Measurements from ENCODE around the gene NEK9.
"Not testable (repeated sequence)": the region's sequence is repeated elsewhere in the genome, so short reads cannot be mapped to it uniquely, and the experiment has no call there.

NEK9 gene

DNA sequence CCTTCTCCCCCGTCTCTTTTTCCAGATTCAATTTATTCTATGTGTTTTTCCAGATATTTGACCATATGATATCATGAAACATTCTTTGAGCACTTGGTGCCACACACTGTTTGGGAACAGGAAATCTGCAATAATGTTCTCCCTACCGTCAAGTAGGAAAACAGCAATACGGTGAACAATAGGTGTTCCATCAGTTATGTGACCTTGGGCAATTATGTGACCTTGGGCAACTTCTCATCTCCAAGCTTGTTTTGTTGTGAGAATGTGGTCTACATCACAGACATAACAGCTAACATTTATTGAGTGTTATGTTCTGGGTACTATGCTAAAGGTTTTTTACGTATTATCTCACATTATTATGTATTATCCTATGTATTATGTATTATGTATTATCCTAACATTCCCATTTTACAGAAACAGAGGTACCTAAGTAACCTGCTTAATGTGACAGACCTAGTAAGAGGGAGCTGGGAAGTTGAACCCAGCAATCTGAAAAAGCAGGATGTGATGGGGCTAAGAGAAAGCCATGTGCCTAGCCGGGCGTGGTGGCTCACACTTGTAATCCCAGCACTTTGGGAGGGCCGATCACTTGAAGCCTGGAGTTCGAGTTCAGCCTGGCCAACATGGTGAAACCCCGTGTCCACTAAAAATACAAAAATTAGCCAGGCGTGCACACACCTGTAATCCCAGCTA, 1.2 kb upstream of the NEK9 start:
- H3K27ac ChIP-seq (ENCODE audit: low read depth, low read length) = no peak overlapping the region
- no peak overlapping the region for H3K9ac ChIP-seq (ENCODE audit: low read length)
- H3K9me3 ChIP-seq (ENCODE audit: control insufficient read depth, insufficient read depth, low read depth, low read length) = no peaks in the 10 kb centered on the region
- H3K4me3 ChIP-seq (ENCODE audit: low read depth, low read length) = peak overlapping the region; percentile 83
- H3K4me1 ChIP-seq (ENCODE audit: control insufficient read depth, insufficient read depth, low read length) = peaks cover 10% of the 10 kb centered on the region; the same call in 1 of the 2 replicates
- no peaks in the 10 kb centered on the region for H3K27me3 ChIP-seq (ENCODE audit: control insufficient read depth, insufficient read depth, low read length)
- H3K36me3 ChIP-seq (ENCODE audit: control insufficient read depth, insufficient read depth, low read length) = peaks cover 4% of the 10 kb centered on the region; the same call in 1 of the 2 replicates

DNA sequence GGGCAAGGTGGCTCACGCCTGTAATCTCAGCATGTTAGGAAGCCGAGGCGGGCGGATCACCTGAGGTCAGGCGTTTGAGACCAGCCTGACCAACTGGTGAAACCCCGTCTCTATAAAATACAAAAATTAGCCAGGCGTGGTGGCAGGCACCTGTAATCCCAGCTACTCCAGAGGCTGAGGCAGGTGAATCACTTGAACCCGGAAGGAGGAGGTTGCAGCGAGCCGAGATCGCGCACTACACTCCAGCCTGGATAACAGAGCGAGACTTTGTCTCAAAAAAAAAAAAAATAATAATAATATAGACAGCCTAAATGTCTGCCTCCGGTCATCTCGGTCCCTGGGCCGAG, 599 bp upstream of the NEK9 start:
- not testable (repeated sequence) for H3K4me1 ChIP-seq (ENCODE audit: control insufficient read depth, insufficient read depth, low read length); H3K9me3 ChIP-seq (ENCODE audit: control insufficient read depth, insufficient read depth, low read depth, low read length); H3K36me3 ChIP-seq (ENCODE audit: control insufficient read depth, insufficient read depth, low read length); H3K27me3 ChIP-seq (ENCODE audit: control insufficient read depth, insufficient read depth, low read length)
- Histone ChIP-seq H3K27ac (ENCODE audit: low read depth, low read length) (peak overlapping the region; percentile 70), H3K9ac (ENCODE audit: low read length) (peak overlapping the region; percentile 96), H3K4me3 (ENCODE audit: low read depth, low read length) (peak overlapping the region; percentile 83)

DNA sequence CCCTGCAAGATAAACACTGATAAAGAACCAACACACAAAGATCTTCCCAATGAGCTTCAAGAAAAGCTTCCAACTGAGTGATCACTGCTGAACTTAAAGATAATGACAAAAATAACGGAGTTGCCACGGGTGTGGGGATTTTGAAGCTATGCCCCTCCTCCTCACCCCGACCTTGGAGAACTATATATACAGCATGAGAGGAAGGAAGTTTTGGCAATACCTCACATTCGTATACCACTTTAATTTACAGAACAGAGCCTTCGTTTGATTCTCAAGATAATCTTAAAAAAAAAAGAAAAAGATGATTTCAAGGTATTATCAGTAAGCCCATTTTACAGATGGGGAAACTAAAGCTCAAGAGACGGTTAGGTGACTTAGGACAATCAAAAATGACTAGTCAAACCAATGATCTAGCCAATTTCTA, 715 bp downstream of the NEK9 start:
- peak overlapping the region; percentile 96 for H3K9ac ChIP-seq (ENCODE audit: low read length)
- H3K9me3 ChIP-seq (ENCODE audit: control insufficient read depth, insufficient read depth, low read depth, low read length) = no peaks in the 10 kb centered on the region
- H3K27me3 ChIP-seq (ENCODE audit: control insufficient read depth, insufficient read depth, low read length) = no peaks in the 10 kb centered on the region
- H3K4me1 ChIP-seq (ENCODE audit: control insufficient read depth, insufficient read depth, low read length) = peaks cover 10% of the 10 kb centered on the region; the same call in 1 of the 2 replicates
- peaks cover 4% of the 10 kb centered on the region; the same call in 1 of the 2 replicates for H3K36me3 ChIP-seq (ENCODE audit: control insufficient read depth, insufficient read depth, low read length)
- peak overlapping the region; percentile 70; the same call in 1 of the 2 replicates for H3K27ac ChIP-seq (ENCODE audit: low read depth, low read length)
- H3K4me3 ChIP-seq (ENCODE audit: low read depth, low read length) = peak overlapping the region; percentile 83

DNA sequence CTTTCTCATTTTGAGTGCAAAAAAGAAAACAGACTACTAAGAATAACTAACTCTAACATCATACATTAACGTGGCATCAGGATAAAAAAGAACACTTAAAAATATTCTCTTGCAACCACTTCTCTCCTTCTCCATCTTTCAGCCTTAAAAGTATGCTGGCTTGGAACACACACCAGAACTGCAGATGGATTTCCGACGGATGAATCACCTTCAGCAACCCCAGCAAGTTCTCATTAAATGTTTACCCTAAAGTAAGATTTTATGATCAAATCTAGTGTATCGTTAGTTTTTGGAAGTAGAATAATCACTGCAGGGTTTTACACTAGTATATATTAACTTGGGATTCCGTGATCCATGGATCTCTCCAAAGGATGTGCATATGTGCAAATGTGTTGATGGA, 1.2 kb downstream of the NEK9 start:
- Histone ChIP-seq H3K4me3 (ENCODE audit: low read depth, low read length) (peak overlapping the region; percentile 83), H3K36me3 (ENCODE audit: control insufficient read depth, insufficient read depth, low read length) (peaks cover 5% of the 10 kb centered on the region), H3K9ac (ENCODE audit: low read length) (peak overlapping the region; percentile 96), H3K4me1 (ENCODE audit: control insufficient read depth, insufficient read depth, low read length) (peaks cover 10% of the 10 kb centered on the region; the same call in 1 of the 2 replicates), H3K27me3 (ENCODE audit: control insufficient read depth, insufficient read depth, low read length) (no peaks in the 10 kb centered on the region), H3K27ac (ENCODE audit: low read depth, low read length) (no peak overlapping the region), H3K9me3 (ENCODE audit: control insufficient read depth, insufficient read depth, low read depth, low read length) (no peaks in the 10 kb centered on the region)

DNA sequence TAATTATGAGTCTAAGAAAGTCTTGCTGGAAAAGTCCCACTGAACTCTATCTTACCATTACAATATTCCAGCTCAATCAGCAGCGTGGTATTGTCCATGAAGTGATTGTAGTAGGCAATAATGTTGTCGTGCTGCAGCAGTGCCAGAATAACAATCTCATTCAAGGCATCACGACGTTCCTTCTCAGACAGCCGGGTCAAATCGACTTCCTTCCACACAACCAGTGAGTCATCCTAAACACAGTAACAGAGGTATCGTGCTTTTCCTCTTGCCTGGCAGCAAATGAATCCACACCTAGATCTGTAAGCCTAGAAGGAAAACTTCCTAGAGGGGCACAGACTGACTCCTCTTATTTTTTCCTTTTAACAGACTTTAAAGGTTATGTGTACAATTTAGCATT, 2.9 kb downstream of the NEK9 start:
- Histone ChIP-seq H3K4me1 (ENCODE audit: control insufficient read depth, insufficient read depth, low read length) (peaks cover 10% of the 10 kb centered on the region; the same call in 1 of the 2 replicates), H3K27ac (ENCODE audit: low read depth, low read length) (no peak overlapping the region), H3K36me3 (ENCODE audit: control insufficient read depth, insufficient read depth, low read length) (peaks cover 21% of the 10 kb centered on the region), H3K4me3 (ENCODE audit: low read depth, low read length) (no peak overlapping the region), H3K9me3 (ENCODE audit: control insufficient read depth, insufficient read depth, low read depth, low read length) (no peaks in the 10 kb centered on the region), H3K9ac (ENCODE audit: low read length) (no peak overlapping the region), H3K27me3 (ENCODE audit: control insufficient read depth, insufficient read depth, low read length) (no peaks in the 10 kb centered on the region)

DNA sequence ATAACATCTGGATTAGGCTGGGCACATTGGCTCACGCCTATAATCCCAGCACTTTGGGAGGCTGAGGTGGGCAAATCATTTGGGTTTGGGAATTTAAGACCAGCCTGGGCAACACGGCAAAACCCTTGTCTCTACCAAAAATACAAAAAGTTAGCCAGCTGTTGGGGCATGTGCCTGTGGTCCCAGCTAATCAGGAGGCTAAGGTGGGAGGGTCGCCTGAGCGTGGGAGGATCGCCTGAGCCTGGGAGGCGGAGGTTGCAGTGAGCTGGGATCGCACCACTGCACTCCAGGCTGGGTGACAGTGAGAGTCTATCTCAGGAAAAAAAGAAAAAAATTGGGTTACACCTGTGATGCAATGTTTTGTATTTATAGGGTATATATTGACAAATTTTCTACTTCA, 5.3 kb downstream of the NEK9 start:
- Histone ChIP-seq H3K4me1 (ENCODE audit: control insufficient read depth, insufficient read depth, low read length) (peaks cover 7% of the 10 kb centered on the region; the same call in 1 of the 2 replicates), H3K36me3 (ENCODE audit: control insufficient read depth, insufficient read depth, low read length) (peaks cover 39% of the 10 kb centered on the region), H3K4me3 (ENCODE audit: low read depth, low read length) (no peak overlapping the region)

DNA sequence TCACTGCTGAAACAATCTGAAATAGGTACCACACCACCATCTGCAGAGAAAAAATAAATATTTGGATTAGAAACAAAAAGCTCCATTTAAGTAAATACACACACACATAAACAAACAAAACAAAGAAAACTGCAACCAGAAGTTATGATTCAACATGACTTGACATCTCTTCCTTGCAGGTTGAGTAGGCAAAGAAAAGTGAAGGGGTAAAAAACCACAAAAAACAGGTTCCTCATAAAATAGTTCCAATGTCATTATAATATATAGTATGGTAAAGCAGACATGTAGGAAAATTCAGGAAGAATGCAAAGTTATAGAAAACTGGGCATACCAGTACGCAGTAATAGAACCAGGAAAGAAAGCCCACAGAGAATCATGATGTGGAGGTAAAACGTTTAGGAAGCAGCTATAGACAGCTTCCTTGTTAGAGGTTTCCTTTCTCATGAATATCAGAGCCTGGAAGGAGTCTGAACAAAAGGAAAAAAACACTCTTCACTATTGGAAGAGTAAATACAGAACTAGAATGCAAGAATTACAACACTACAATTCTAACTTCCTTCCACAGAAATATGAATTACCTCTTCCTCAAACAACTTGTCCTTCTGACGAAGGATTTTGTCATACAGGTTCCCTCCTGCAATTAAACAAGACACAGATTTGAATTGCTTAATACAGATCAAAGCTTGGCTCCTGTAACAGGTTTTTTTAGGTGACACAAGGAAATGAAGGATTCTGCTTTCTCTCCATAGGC, 6.1 kb downstream of the NEK9 start:
- Histone ChIP-seq H3K9me3 (ENCODE audit: control insufficient read depth, insufficient read depth, low read depth, low read length) (no peaks in the 10 kb centered on the region), H3K9ac (ENCODE audit: low read length) (no peak overlapping the region), H3K27me3 (ENCODE audit: control insufficient read depth, insufficient read depth, low read length) (no peaks in the 10 kb centered on the region), H3K4me1 (ENCODE audit: control insufficient read depth, insufficient read depth, low read length) (0 out of 2 replicates have a peak, but pooled peaks cover 3% of the 10 kb centered on the region), H3K27ac (ENCODE audit: low read depth, low read length) (no peak overlapping the region), H3K36me3 (ENCODE audit: control insufficient read depth, insufficient read depth, low read length) (peaks cover 46% of the 10 kb centered on the region), H3K4me3 (ENCODE audit: low read depth, low read length) (no peak overlapping the region)

More for the DNA sequence above, 5.3 kb downstream of the NEK9 start:
- no peak overlapping the region for H3K27ac ChIP-seq (ENCODE audit: low read depth, low read length)
- H3K9ac ChIP-seq (ENCODE audit: low read length) = no peak overlapping the region
- no peaks in the 10 kb centered on the region for H3K9me3 ChIP-seq (ENCODE audit: control insufficient read depth, insufficient read depth, low read depth, low read length)
- no peaks in the 10 kb centered on the region for H3K27me3 ChIP-seq (ENCODE audit: control insufficient read depth, insufficient read depth, low read length)

DNA sequence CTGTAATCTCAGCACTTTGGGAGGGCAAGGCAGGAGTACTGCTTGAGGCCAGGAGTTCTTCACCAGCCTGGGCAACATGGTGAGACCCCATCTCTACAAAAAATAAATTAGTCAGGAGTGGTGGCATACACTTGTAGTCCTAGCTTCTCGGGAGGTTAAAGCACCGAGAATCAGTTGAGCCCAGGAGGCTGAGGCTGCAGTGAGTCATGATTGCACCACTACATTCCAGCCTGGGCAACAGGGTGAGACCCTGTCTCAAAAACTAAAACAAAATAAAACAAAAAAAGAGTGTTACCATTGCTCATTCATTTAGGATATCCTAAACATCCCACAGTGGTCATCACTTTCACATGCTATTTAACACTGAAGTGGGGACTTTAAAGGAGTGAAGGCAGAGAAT, 7.8 kb downstream of the NEK9 start:
- no peaks in the 10 kb centered on the region for H3K9me3 ChIP-seq (ENCODE audit: control insufficient read depth, insufficient read depth, low read depth, low read length)
- H3K4me3 ChIP-seq (ENCODE audit: low read depth, low read length) = no peak overlapping the region
- no peak overlapping the region for H3K27ac ChIP-seq (ENCODE audit: low read depth, low read length)
- H3K4me1 ChIP-seq (ENCODE audit: control insufficient read depth, insufficient read depth, low read length) = no peaks in the 10 kb centered on the region
- no peaks in the 10 kb centered on the region for H3K27me3 ChIP-seq (ENCODE audit: control insufficient read depth, insufficient read depth, low read length)
- H3K36me3 ChIP-seq (ENCODE audit: control insufficient read depth, insufficient read depth, low read length) = peaks cover 62% of the 10 kb centered on the region
- H3K9ac ChIP-seq (ENCODE audit: low read length) = no peak overlapping the region

DNA sequence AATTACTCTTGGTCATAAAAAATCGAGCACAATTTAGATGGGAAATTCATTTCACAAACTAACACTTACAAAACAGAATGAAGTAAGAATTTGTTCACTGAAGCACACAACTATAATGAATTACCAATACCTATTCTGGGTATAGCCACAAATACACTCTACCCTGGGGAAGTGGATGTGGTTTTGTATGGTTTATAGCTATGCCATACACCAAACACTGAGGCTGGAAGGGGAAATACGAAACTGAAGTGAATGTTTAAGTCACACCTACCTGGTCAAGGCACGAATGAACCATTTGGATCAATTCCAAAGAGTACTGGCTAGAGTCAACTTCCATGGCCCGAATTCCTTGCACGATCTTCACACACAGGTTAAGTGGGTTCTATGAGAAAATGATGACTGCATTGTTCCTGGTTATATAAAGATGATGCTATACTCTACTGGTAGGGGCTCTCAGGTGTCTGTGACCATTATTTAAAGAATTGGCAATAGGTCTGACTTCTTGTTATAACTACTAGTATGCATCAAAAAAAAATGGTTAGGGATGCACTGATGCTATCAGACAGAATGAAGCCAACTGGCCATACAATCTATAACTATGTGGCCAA, 12.8 kb downstream of the NEK9 start:
- H3K27ac ChIP-seq (ENCODE audit: low read depth, low read length) = no peak overlapping the region
- H3K4me3 ChIP-seq (ENCODE audit: low read depth, low read length) = no peak overlapping the region
- no peaks in the 10 kb centered on the region for H3K9me3 ChIP-seq (ENCODE audit: control insufficient read depth, insufficient read depth, low read depth, low read length)
- H3K36me3 ChIP-seq (ENCODE audit: control insufficient read depth, insufficient read depth, low read length) = peaks cover 94% of the 10 kb centered on the region
- H3K27me3 ChIP-seq (ENCODE audit: control insufficient read depth, insufficient read depth, low read length) = no peaks in the 10 kb centered on the region
- no peak overlapping the region for H3K9ac ChIP-seq (ENCODE audit: low read length)
- no peaks in the 10 kb centered on the region for H3K4me1 ChIP-seq (ENCODE audit: control insufficient read depth, insufficient read depth, low read length)

DNA sequence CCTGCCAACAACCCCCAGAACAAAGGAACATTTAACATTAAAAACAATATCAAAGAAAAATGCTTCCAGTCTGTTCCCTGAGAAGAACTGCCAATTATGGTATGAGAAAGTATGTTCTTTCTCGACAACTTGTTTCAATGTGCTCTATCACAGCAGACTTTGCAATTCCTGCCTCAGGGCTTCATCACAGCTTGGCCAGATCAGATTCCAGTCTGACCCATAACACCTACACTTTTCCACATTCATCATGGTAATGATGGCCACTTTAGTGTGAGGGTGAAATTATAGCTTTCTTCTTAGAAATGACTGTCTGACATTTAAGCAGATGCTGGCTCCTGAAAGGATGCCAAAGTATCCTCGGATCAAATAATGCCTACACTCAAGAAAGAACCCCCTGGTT, 17.0 kb downstream of the NEK9 start:
- H3K9me3 ChIP-seq (ENCODE audit: control insufficient read depth, insufficient read depth, low read depth, low read length) = no peaks in the 10 kb centered on the region
- H3K27me3 ChIP-seq (ENCODE audit: control insufficient read depth, insufficient read depth, low read length) = no peaks in the 10 kb centered on the region
- no peak overlapping the region for H3K4me3 ChIP-seq (ENCODE audit: low read depth, low read length)
- peaks cover 88% of the 10 kb centered on the region for H3K36me3 ChIP-seq (ENCODE audit: control insufficient read depth, insufficient read depth, low read length)
- no peak overlapping the region for H3K27ac ChIP-seq (ENCODE audit: low read depth, low read length)
- no peak overlapping the region for H3K9ac ChIP-seq (ENCODE audit: low read length)
- no peaks in the 10 kb centered on the region for H3K4me1 ChIP-seq (ENCODE audit: control insufficient read depth, insufficient read depth, low read length)

DNA sequence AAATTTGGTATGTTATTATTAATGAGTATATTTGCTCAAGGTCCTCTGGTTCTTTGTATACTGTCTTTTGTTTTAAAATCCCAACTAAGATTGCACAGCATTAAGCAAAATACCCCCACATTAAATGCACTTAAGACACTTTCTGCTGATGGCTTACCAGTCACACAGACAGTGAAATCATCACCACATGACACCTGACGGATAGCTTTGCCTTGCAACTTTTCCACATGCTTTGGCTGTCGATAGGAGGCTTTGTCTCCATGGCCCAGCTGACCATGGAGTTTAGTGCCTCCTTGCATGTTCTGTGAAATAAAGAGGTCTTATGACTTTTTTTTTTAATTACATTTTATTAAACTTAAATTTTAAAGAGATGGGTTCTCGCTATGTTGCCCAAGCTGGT, 19.7 kb downstream of the NEK9 start:
- Histone ChIP-seq H3K4me1 (ENCODE audit: control insufficient read depth, insufficient read depth, low read length) (no peaks in the 10 kb centered on the region), H3K9ac (ENCODE audit: low read length) (no peak overlapping the region), H3K36me3 (ENCODE audit: control insufficient read depth, insufficient read depth, low read length) (peaks cover 77% of the 10 kb centered on the region), H3K27ac (ENCODE audit: low read depth, low read length) (no peak overlapping the region), H3K4me3 (ENCODE audit: low read depth, low read length) (no peak overlapping the region), H3K9me3 (ENCODE audit: control insufficient read depth, insufficient read depth, low read depth, low read length) (no peaks in the 10 kb centered on the region), H3K27me3 (ENCODE audit: control insufficient read depth, insufficient read depth, low read length) (no peaks in the 10 kb centered on the region)

Data from HUES6 (cell line).